H9 (cell line): ENCODE results near the gene VCAN. TPM values are rescaled to one million over a fixed set of nuclear protein-coding genes. Genes with fewer than 3 reads are reported as not detected.

Source experiments
- DNase-seq: peaks from one replicate; pipeline ENCODE4 v3.0.0-alpha.2; 2017
- H2AFZ ChIP-seq: one replicate; pipeline ENCODE4 v1.6.1; 2013; ENCODE audit warnings: mild to moderate bottlenecking, low read length, control low read depth, moderate library complexity
- H2AK5ac ChIP-seq: 2 replicates; pipeline ENCODE4 v1.6.1; 2013; ENCODE audit warnings: low read length, control low read depth, mixed read lengths; ENCODE audit not compliant: insufficient read length
- H2BK120ac ChIP-seq: one replicate; pipeline ENCODE4 v1.6.1; 2013; ENCODE audit warnings: low read depth, mild to moderate bottlenecking, low read length, control low read depth, inconsistent platforms; ENCODE audit not compliant: poor library complexity, severe bottlenecking
- H2BK12ac ChIP-seq: 2 replicates; pipeline ENCODE4 v1.6.1; 2013; ENCODE audit warnings: low read length, control low read depth, mixed read lengths, low read depth; ENCODE audit not compliant: insufficient read length
- H2BK15ac ChIP-seq: 2 replicates; pipeline ENCODE4 v1.6.1; 2013; ENCODE audit warnings: low read depth, low read length, control low read depth
- H2BK20ac ChIP-seq: one replicate; pipeline ENCODE4 v1.6.1; 2013; ENCODE audit warnings: low read depth, mild to moderate bottlenecking, low read length, control low read depth, inconsistent platforms; ENCODE audit not compliant: poor library complexity, severe bottlenecking
- H2BK5ac ChIP-seq: 2 replicates; pipeline ENCODE4 v1.6.1; 2013; ENCODE audit warnings: low read length, control low read depth, mixed read lengths; ENCODE audit not compliant: insufficient read length
- H3K14ac ChIP-seq: 2 replicates; pipeline ENCODE4 v1.6.1; 2013; ENCODE audit warnings: low read length, control low read depth; ENCODE audit not compliant: insufficient read depth
- H3K18ac ChIP-seq: 2 replicates; pipeline ENCODE4 v1.6.1; 2013; ENCODE audit warnings: low read depth, mild to moderate bottlenecking, mixed read lengths, low read length, control low read depth; ENCODE audit not compliant: insufficient read length
- H3K23ac ChIP-seq: 2 replicates; pipeline ENCODE4 v1.6.1; 2013; ENCODE audit warnings: low read length, control low read depth, mixed read lengths, low read depth; ENCODE audit not compliant: insufficient read length
- H3K23me2 ChIP-seq: 2 replicates; pipeline ENCODE4 v1.6.1; 2013; ENCODE audit warnings: low read depth, mild to moderate bottlenecking, mixed read lengths, low read length, control low read depth; ENCODE audit not compliant: insufficient read length, poor library complexity, severe bottlenecking
- H3K27ac ChIP-seq: 2 replicates; pipeline ENCODE4 v1.5.1; 2013; ENCODE audit warnings: low read length, control low read depth, mixed read lengths, low read depth; ENCODE audit not compliant: insufficient read length
- H3K27me3 ChIP-seq: 2 replicates; pipeline ENCODE4 v1.6.1; 2013; ENCODE audit warnings: low read length, control low read depth, inconsistent platforms; ENCODE audit not compliant: insufficient read depth
- H3K4ac ChIP-seq: 2 replicates; pipeline ENCODE4 v1.6.1; 2013; ENCODE audit warnings: low read depth, mild to moderate bottlenecking, control low read depth, inconsistent platforms, low read length, moderate library complexity
- H3K4me1 ChIP-seq: 2 replicates; pipeline ENCODE4 v1.6.1; 2013; ENCODE audit warnings: low read length, control low read depth, inconsistent platforms; ENCODE audit not compliant: insufficient read depth
- H3K4me2 ChIP-seq: 2 replicates; pipeline ENCODE4 v1.6.1; 2013; ENCODE audit warnings: low read length, control low read depth, mixed read lengths; ENCODE audit not compliant: insufficient read length, insufficient read depth
- H3K56ac ChIP-seq: 2 replicates; pipeline ENCODE4 v1.6.1; 2013; ENCODE audit warnings: low read depth, mild to moderate bottlenecking, mixed read lengths, low read length, control low read depth; ENCODE audit not compliant: insufficient read length
- H3K79me1 ChIP-seq: 2 replicates; pipeline ENCODE4 v1.6.1; 2013; ENCODE audit warnings: low read depth, mild to moderate bottlenecking, moderate library complexity, low read length, control low read depth, inconsistent platforms; ENCODE audit not compliant: insufficient read depth, poor library complexity, severe bottlenecking
- H3K79me2 ChIP-seq: 2 replicates; pipeline ENCODE4 v1.6.1; 2013; ENCODE audit warnings: low read length, control low read depth, inconsistent platforms; ENCODE audit not compliant: insufficient read depth
- H3K9ac ChIP-seq: 2 replicates; pipeline ENCODE4 v1.6.1; 2013; ENCODE audit warnings: low read length, control low read depth, mixed read lengths; ENCODE audit not compliant: insufficient read length; ENCODE audit errors: extremely low read depth
- H3K9me3 ChIP-seq: one replicate; pipeline ENCODE4 v1.6.1; 2013; ENCODE audit warnings: low read depth, low read length, inconsistent platforms; ENCODE audit not compliant: control insufficient read depth
- H3T11ph ChIP-seq: one replicate; pipeline ENCODE4 v1.6.1; 2013; ENCODE audit warnings: mild to moderate bottlenecking, low read length, control low read depth, inconsistent platforms
- H4K20me1 ChIP-seq: one replicate; pipeline ENCODE4 v1.6.1; 2013; ENCODE audit not compliant: control insufficient read depth, insufficient read length, insufficient read depth
- H4K5ac ChIP-seq: 2 replicates; pipeline ENCODE4 v1.6.1; 2013; ENCODE audit warnings: low read depth, mild to moderate bottlenecking, mixed read lengths, low read length, control low read depth; ENCODE audit not compliant: insufficient read length
- H4K8ac ChIP-seq: replicated peaks from 2 replicates; pipeline ENCODE4 v1.6.1; 2013; ENCODE audit warnings: low read length, control low read depth, mixed read lengths, low read depth; ENCODE audit not compliant: insufficient read length
- H4K91ac ChIP-seq: 2 replicates; pipeline ENCODE4 v1.6.1; 2013; ENCODE audit warnings: low read depth, mild to moderate bottlenecking, moderate library complexity, mixed read lengths, low read length, control low read depth; ENCODE audit not compliant: insufficient read length
- H3K27ac Mint-ChIP-seq, 3 experiments: 2 replicates in 2 of 3; 3 replicates in 1 of 3; pipeline ENCODE4 v1.8.0; 2020 to 2021; ENCODE audit warnings: mixed read lengths in 3 of 3, mild to moderate bottlenecking in 1 of 3, moderate library complexity in 1 of 3
- H3K27me3 Mint-ChIP-seq: 2 replicates; pipeline ENCODE4 v1.8.0; 2021; ENCODE audit warnings: low read depth, mild to moderate bottlenecking, moderate library complexity, mixed read lengths
- H3K36me3 Mint-ChIP-seq, 3 experiments: 2 replicates in 2 of 3; 3 replicates in 1 of 3; pipeline ENCODE4 v1.8.0; 2020 to 2021; ENCODE audit warnings: low read depth in 3 of 3, mixed read lengths in 3 of 3; ENCODE audit not compliant: insufficient read depth in 1 of 3
- H3K4me1 Mint-ChIP-seq, 2 experiments: 2 replicates each; pipeline ENCODE4 v1.8.0; 2020; ENCODE audit warnings: mixed read lengths in 2 of 2
- H3K4me3 Mint-ChIP-seq, 2 experiments: 2 replicates in 1 of 2; 3 replicates in 1 of 2; pipeline ENCODE4 v1.8.0; 2020 to 2021; ENCODE audit warnings: mild to moderate bottlenecking in 2 of 2, mixed read lengths in 2 of 2, moderate library complexity in 1 of 2
- H3K9me3 Mint-ChIP-seq, 2 experiments: 2 replicates in 1 of 2; 3 replicates in 1 of 2; pipeline ENCODE4 v1.8.0; 2020; ENCODE audit warnings: mild to moderate bottlenecking in 2 of 2, mixed read lengths in 2 of 2, moderate library complexity in 1 of 2
- WGBS: extraction: QIAGEN DNeasy Blood & Tissue Kit; methylation state at CpG from one replicate; pipeline ENCODE4 v1.1.7; 2013; ENCODE audit warnings: missing lambda C conversion rate, low lambda C conversion rate, mixed read lengths; ENCODE audit not compliant: insufficient read length; ENCODE audit errors: extremely low coverage; 5-methylcytosine and 5-hydroxymethylcytosine counted together
- total RNA-seq: library from RNA; stranded (reverse); gene quantifications from 2 replicates; pipeline ENCODE4 v1.2.1, GENCODE V29; 2021
- TF ChIP-seq, protein P1 (sequence below): fragments of 200-600 bp; sonication (generic); conservative IDR thresholded peaks from 3 replicates; pipeline ENCODE4 v1.8.0; 2021; ENCODE audit warnings: antibody characterized with exemption, mild to moderate bottlenecking

The VCAN gene
- total RNA-seq, 1 experiment from 2014 or later = 278 TPM

DNA sequence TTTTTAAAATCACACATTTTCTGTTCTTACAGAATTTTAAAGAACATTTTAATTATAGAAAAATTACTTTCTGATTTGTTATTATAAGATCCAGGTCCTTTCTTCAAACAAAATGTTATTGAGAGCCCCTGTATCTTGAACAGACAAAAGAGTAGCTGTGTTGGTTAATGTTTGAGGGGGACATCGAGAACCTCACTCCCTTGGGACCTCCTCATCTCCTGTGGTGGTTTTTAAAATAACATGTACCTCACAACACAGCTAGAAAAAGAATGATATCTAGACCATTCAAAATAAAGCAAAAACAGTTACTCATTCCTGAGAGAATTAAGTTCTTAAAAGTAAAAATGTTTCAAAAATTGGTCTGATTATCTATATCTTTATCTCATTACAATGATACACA is 54.7 kb downstream of the VCAN start:
- H3T11ph ChIP-seq = no peak overlapping the region
- H3K18ac ChIP-seq = no peak overlapping the region
- no peaks in the 10 kb centered on the region for H3K4me1 ChIP-seq
- no peak overlapping the region for H2BK15ac ChIP-seq
- H3K9ac ChIP-seq = no peak overlapping the region
- no peaks in the 10 kb centered on the region for H3K27me3 Mint-ChIP-seq
- no peak overlapping the region for H2AK5ac ChIP-seq
- H3K56ac ChIP-seq = no peak overlapping the region
- H4K8ac ChIP-seq = no peak overlapping the region
- WGBS = no CpG with 5 or more reads among the region's 1 CpG
- H2BK20ac ChIP-seq = no peak overlapping the region
- no peak overlapping the region for H3K4me2 ChIP-seq
- no peak overlapping the region for H2BK12ac ChIP-seq
- H2BK5ac ChIP-seq = no peak overlapping the region
- no peak overlapping the region for H2BK120ac ChIP-seq
- H4K20me1 ChIP-seq = no peaks in the 10 kb centered on the region
- no peak overlapping the region for H3K4me3 Mint-ChIP-seq
- no peak overlapping the region for H3K14ac ChIP-seq
- no peak overlapping the region for H2AFZ ChIP-seq
- H3K9me3 Mint-ChIP-seq = no peaks in the 10 kb centered on the region
- H3K79me2 ChIP-seq = no peaks in the 10 kb centered on the region
- no peaks in the 10 kb centered on the region for H3K23me2 ChIP-seq
- no peaks in the 10 kb centered on the region for H3K9me3 ChIP-seq
- H3K27ac ChIP-seq = no peak overlapping the region
- H3K27ac Mint-ChIP-seq = no peak overlapping the region
- H4K5ac ChIP-seq = no peak overlapping the region
- no peak for DNase-seq
- H3K79me1 ChIP-seq = no peaks in the 10 kb centered on the region
- H3K4me1 Mint-ChIP-seq = peaks cover 4 to 15% of the 10 kb centered on the region in 2 experiments; a peak in 3 of 4 replicates
- H3K36me3 Mint-ChIP-seq = peaks cover 0 to 55% (median 19%) of the 10 kb centered on the region in 3 experiments; a peak in 4 of 7 replicates
- H4K91ac ChIP-seq = no peak overlapping the region
- H3K27me3 ChIP-seq = no peaks in the 10 kb centered on the region
- TF ChIP-seq, protein P1, sequence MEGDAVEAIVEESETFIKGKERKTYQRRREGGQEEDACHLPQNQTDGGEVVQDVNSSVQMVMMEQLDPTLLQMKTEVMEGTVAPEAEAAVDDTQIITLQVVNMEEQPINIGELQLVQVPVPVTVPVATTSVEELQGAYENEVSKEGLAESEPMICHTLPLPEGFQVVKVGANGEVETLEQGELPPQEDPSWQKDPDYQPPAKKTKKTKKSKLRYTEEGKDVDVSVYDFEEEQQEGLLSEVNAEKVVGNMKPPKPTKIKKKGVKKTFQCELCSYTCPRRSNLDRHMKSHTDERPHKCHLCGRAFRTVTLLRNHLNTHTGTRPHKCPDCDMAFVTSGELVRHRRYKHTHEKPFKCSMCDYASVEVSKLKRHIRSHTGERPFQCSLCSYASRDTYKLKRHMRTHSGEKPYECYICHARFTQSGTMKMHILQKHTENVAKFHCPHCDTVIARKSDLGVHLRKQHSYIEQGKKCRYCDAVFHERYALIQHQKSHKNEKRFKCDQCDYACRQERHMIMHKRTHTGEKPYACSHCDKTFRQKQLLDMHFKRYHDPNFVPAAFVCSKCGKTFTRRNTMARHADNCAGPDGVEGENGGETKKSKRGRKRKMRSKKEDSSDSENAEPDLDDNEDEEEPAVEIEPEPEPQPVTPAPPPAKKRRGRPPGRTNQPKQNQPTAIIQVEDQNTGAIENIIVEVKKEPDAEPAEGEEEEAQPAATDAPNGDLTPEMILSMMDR = no peak
- H3K23ac ChIP-seq = no peak overlapping the region
- no peak overlapping the region for H3K4ac ChIP-seq
